Epithelial cell of prostate (primary cell): Measurements from ENCODE around the gene WDR81.

Experiments
- DNase-seq: peaks from one replicate; pipeline ENCODE4 v3.0.0-alpha.2; 2011; ENCODE audit warnings: low read depth, low spot score
- H3K27ac ChIP-seq: fragments of 450-650 bp; 2 replicates; pipeline ENCODE4 v1.5.1; 2017; ENCODE audit warnings: mild to moderate bottlenecking

Gene WDR81

DNA sequence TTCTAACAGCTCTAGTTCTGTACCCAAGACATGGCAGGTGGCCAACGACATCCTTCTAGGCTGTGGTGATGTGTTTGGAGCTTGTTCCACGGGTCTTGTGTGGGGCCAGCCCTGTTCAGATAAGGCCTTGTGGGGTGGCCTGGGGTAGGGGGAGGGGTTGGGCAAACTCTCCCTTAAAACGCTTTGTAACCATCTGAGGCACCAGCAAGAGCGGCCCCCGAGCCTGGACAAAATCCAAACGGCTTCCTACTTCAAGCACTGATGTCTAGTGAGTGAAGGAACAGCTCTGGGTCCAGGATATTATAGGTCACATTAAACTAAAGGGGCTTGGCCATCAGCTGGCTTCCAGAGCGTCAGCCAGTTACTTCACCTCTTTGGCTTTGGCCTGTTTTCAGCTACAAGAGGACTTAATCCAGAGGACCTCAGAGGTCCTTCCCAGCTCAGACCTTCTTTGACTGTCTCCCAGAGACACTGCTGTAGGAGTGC is 49.2 kb downstream of the WDR81 start:
- H3K27ac ChIP-seq, result no peak overlapping the region
- DNase-seq, result no peak

DNA sequence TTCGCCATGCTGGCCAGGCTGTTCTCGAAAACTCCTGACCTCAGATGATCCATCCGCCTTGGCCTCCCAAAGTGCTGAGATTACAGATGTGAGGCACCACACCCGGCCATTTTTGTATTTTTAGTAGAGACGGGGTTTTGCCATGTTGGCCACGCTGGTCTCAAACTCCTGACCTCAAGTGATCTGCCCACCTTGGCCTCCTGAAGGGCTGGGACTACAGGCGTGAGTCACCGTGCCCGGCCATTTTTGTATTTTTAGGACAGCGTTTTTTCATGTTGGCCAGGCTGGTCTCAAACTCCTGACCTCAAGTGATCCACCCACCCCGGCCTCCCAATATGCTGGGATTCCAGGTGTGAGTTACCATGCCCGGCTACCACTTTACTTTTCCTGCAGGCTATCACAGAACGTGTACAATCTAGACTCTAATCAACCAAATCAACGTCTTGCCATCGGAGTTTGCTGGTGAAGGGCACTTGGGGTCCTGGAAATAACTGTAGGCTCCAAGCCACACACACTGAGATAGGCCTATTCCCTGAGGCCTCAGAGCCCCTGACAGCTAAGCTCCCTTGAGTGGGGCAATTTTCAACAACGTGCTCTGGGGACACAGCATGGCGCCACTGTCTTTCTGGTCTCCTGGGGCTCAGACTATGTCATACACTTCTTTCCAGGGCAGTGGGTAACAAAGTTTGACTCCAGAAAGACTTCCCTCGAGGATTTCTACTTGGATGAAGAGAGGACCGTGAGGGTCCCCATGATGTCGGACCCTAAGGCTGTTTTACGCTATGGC is 50.1 kb downstream of the WDR81 start:
- no peak overlapping the region for H3K27ac ChIP-seq
- DNase-seq, result no peak

DNA sequence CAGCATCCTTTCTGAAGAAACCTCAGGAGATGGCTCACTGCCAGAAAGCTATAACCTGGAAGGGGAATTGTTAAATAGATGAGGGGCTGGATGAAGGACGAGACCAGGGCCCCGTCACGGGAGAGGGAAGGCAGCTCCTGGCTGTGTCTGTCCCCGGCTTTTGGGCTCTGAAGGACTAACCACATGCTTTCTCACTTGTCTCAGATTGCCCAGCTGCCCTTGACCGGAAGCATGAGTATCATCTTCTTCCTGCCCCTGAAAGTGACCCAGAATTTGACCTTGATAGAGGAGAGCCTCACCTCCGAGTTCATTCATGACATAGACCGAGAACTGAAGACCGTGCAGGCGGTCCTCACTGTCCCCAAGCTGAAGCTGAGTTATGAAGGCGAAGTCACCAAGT is 51.8 kb downstream of the WDR81 start:
- DNase-seq, result no peak
- H3K27ac ChIP-seq, result no peak overlapping the region

DNA sequence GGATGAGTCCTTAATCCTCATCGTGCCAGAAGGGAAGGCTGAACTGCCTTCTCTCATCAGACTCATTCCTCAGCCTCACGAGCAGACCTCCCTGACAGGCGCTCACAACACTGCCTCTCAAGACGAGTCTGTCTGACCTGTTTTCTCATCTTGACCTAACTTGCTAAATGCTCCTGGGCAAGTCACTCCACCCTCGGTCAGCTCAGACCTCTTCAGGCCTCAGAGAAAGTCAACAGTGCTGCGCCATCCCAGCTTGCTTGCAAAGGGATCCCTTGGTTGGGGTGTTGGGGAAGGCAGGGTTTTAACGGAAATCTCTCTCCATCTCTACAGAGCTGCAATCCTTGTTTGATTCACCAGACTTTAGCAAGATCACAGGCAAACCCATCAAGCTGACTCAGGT is 52.4 kb downstream of the WDR81 start:
- no peak for DNase-seq
- H3K27ac ChIP-seq, result no peak overlapping the region

DNA sequence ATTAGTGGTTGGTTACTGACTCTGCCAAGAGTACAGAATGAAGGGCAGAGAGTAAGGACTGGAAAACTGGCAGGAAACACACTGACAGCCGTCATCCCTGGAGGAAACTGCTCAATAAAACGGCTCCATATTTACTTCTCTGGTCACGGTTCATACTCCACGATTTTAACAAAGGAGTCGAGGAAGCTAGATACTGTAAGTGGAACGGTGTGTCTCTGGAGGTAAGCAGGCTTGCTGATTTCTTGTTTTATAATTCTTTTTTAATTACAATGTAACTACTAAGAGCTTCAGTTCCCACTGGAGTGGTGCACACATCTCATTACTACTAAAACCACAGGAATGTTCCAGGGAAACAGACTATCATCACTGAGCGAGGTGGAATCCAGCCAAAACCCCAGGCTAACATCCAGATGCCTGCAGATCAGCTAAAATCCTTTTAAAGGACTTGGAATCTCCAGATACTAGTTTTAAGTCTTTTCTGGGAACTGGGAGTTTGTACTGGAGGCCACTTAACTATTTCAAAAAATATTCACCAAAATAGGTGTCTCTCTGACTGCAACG is 55.1 kb downstream of the WDR81 start:
- peak; percentile 22 for DNase-seq
- H3K27ac ChIP-seq, result peak overlapping the region; percentile 43

DNA sequence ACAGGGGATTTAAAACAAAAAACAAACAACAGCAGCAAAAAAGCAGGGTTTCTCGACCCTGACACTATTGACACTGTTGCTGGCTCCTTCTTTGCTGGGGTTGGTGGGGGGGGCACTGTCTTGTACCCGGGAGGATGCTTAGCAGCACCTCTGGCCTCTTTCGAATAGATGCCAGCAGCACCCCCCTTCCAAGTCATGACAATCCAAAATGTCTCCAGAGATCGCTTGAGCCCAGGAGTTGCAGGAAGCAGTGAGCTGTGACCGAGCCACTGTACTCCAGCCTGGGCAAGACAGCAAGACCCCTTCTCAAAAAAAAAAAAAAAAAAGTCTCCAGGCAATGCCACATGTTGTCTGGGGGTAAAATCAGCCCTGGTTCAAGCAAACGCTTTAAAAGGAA is 57.7 kb downstream of the WDR81 start:
- no peak for DNase-seq
- H3K27ac ChIP-seq, result no peak overlapping the region

DNA sequence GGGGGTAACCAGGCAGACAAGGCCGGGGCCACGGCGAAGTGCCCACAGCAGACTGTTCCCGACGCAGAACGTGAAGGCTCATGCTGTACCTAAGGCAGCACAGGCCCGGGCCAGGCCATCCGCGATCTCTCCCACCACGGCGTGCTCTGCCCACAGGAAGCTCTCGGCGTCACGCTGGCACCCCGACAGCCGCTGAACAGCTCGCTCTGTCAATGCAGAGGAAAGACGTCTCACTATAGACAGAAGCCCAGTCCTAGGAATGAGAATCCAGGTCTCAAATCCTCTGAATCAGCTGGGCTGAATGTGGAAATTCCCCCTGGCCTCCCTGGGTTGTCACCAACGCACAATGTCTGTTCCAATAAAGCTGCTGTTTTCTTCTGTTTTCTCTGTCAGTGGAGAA is 58.8 kb downstream of the WDR81 start:
- H3K27ac ChIP-seq, result peak overlapping the region; percentile 65
- no peak for DNase-seq

DNA sequence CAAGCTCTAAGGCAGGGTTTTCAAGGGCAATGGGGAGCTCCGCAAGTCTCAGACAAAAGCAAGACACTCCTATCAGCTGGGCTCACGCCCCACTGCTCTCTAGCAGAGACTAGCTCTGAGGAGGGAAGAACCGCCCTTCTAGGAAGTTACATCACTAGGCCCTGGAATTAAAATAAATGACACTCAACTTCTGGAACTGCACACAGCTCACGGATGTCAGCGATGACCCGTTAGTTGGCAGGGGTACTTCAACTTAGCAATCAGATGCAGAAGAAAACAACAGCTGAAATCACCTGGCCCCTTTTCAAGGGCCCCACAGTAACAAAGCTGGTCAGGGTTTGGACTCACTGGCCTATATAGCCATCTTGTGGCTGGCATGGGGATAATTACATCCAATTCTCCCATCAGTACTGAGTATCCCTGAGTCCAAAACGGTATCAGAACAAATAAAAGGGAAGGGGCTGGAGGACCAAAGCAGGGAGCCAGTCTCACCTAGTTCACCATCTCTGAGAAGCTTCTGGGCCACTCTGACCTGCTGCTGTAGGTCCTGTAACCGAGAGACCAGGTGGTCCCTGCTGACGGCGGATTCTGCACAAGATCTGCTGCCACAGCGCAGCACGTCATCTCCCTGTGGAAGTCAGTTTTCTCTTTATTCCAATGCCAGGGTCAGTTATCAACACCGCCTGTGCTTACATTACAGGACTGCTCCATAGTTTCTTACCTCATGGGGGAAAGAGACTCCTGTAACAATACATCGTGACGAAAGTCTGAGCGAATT is 59.5 kb downstream of the WDR81 start:
- H3K27ac ChIP-seq, result peak overlapping the region; percentile 65
- no peak for DNase-seq

DNA sequence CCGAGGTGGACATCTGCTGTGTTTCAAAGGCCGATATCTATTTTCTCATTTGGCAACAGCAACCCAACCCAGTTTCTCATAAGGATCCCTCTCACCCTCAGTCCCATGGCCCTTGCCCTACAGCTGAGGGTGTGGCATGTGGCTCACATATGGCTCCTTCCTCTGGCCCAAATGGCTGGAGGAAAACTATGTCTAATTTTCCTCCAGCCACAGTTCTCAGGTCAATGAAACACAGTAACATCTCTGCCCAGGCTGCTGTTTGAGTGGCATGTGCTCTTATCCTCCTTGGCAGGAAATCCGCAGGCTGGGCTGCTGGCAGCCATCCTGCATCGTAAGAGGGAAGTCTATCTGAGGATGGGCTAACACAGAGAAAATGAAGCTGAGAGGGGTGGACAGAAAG is 61.4 kb downstream of the WDR81 start:
- H3K27ac ChIP-seq, result no peak overlapping the region
- no peak for DNase-seq

DNA sequence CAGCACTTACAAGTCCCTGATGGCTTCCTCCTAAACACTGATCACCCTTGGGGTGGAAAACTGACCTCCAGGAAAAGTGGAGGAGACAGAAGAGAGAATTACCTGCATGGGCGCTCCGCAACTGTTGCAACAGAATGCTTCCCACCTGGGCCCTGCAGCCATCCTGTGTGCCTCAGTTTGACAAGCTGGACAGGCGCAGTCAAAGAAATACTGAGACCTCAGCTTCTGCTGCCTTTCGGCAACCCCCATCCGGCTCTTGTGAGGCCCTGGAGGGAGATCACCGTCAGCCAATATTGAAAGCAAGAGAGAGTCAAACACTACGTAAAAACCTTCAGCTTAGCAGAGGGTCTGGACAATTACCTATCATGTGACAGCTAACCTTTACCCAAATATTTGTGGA is 62.2 kb downstream of the WDR81 start:
- H3K27ac ChIP-seq, result no peak overlapping the region
- no peak for DNase-seq

DNA sequence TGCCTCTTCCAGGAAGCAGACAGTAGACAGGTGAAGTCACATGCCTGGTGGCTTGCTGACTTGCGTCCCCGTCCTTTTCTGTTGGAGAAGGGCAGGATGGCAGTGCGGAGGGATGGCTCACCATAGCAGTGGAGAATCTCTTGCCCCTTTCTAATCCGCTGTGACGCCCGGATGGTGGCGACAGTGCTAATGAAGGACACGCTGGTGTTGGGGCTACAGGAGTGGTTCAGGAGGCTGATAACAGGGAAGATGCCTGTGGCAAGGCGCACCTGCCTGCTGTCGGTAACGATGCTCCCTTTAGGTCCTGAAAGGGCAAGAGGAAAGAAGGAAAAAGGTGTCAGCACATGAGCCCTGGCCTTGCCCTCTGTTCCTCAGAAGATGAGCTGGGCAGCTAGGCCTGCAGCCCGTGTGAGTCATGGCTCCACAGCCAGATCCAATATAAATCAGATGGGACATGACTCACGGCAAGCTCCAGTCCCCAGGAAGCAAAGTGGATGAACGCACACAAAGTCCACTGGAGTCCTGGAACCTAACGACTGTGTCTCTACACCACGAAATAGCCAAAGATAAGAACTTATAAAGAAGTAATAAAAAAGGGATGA is 62.9 kb downstream of the WDR81 start:
- peak; percentile 54 for DNase-seq
- H3K27ac ChIP-seq, result peak overlapping the region; percentile 48
